Psoas muscle (tissue), 8 donors: ENCODE results near the gene MRRF. TPM values are rescaled to one million over a fixed set of nuclear protein-coding genes. Genes with fewer than 3 reads are reported as not detected.
A peak's percentile ranks its signal among the peaks of the same experiment; 100 is the strongest.

Experiments used
- ATAC-seq, 4 donors: fragments of 200-7000 bp; cut with Tn5 transposase; one replicate each; pipeline ENCODE4 v1.9.1; 2020; ENCODE audit warnings: moderate library complexity in 3 of 4, mild to moderate bottlenecking in 2 of 4
- DNase-seq, 2 donors: peaks; one replicate each; pipeline ENCODE4 v3.0.0-alpha.2; 2020
- H3K27ac ChIP-seq: fragments of 200-600 bp; one replicate; pipeline ENCODE4 v1.8.0; 2022
- H3K27me3 ChIP-seq, 3 donors: fragments of 200-600 bp in 1 of 3; one replicate each; pipeline versions ENCODE4 v1.6.1 to v1.8.0; 2013 to 2022; ENCODE audit warnings: low read length in 2 of 3, mild to moderate bottlenecking in 2 of 3, moderate library complexity in 1 of 3; ENCODE audit not compliant: insufficient read depth in 3 of 3
- H3K36me3 ChIP-seq, 2 donors: fragments of 200-600 bp in 1 of 2; one replicate each; pipeline versions ENCODE4 v1.6.1 to v1.8.0; 2013 to 2022; ENCODE audit warnings: low read depth in 1 of 2, mild to moderate bottlenecking in 1 of 2, moderate library complexity in 1 of 2; ENCODE audit not compliant: insufficient read depth in 1 of 2
- H3K4me1 ChIP-seq: fragments of 200-600 bp; one replicate; pipeline ENCODE4 v1.8.0; 2022
- H3K4me3 ChIP-seq: fragments of 200-600 bp; one replicate; pipeline ENCODE4 v1.8.0; 2022; ENCODE audit warnings: mild to moderate bottlenecking
- H3K9me3 ChIP-seq: fragments of 200-600 bp; one replicate; pipeline ENCODE4 v1.8.0; 2022
- CTCF ChIP-seq: fragments of 200-600 bp; IDR thresholded peaks from one replicate; pipeline ENCODE4 v1.8.0; 2022; ENCODE audit warnings: antibody characterized with exemption
- WGBS, 3 donors: extraction: QIAGEN DNeasy Blood & Tissue Kit; methylation state at CpG; one replicate each; pipeline versions ENCODE4 v1.1.6 to v1.1.7; 2013; 5-methylcytosine and 5-hydroxymethylcytosine counted together
- intact Hi-C, 2 donors: fragments of 100-400 bp; cut with DNase I; formaldehyde crosslinking; loops; one replicate each; pipeline versions ENCODE4 v1.11.0 to v1.14.2; 2022
- polyA plus RNA-seq, 3 donors: library from polyadenylated mRNA; stranded (reverse); fragments of 200-250 nt; gene quantifications; one replicate each; pipeline ENCODE4 v1.2.3, GENCODE V29; 2013
- total RNA-seq, 4 donors: library from RNA; stranded (reverse); fragmentation: NEBNext Ultra II Directional in 2 of 4; extraction: Animal tissue kit (Norgen Biotek cat#: 25700) in 2 of 4; gene quantifications; one replicate each; pipeline versions ENCODE4 v1.2.1 to v1.2.4, GENCODE V29; 2021 to 2023
- donor health status: healthy with polysubstance abuse.
- donor health status: DM: no; HTN: no; CAD: no; lungs with moderate emphysema.
- donor health status: Bipolar disorder and iron deficiency.
- donor health status: healthy.
- donor health status: DM: yes; HTN: yes; CAD: no.
- donor health status: DM: no; HTN: no; CAD: no.
- donor health status: DM: no; HTN: no; CAD: no.
- donor health status: DM: yes; HTN: yes; CAD: no.

Gene MRRF
- total and polyA plus RNA-seq, 7 donors: 23.5 to 61.4 (median 42.8) TPM

GRCh38 chr9:122217640-122218039 is 47.0 kb upstream of the MRRF start:
- H3K4me1 ChIP-seq: peaks cover 20% of the 10 kb centered on the region

GRCh38 chr9:122218071-122218934 is 46.4 kb upstream of the MRRF start:
- Histone ChIP-seq H3K27ac (no peak overlapping the region), H3K36me3 (no peaks in the 10 kb centered on the region), H3K4me3 (peak overlapping the region; percentile 51), H3K9me3 (no peaks in the 10 kb centered on the region), H3K27me3 (peaks cover 0 to 94% (median 32%) of the 10 kb centered on the region in 3 donors), H3K4me1 (peaks cover 20% of the 10 kb centered on the region)
- DNase-seq: no peak
- TF ChIP-seq CTCF: no peak
- peak; percentile 2 to 12 (median 2) for ATAC-seq
- 73 to 78% (median 76%) methylated on average over 11 of the region's 11 CpGs for WGBS, 3 donors
- intact Hi-C loops: loop anchor here in 1 of 2 donors (10.0 kb wide), 1 partner anchor 126 kb away; no protein-coding TSS in a partner anchor

More at GRCh38 chr9:122217640-122218039, 47.0 kb upstream of the MRRF start:
- Histone ChIP-seq H3K27ac (no peak overlapping the region), H3K4me3 (no peak overlapping the region), H3K9me3 (no peaks in the 10 kb centered on the region), H3K36me3 (no peaks in the 10 kb centered on the region), H3K27me3 (peaks cover 0 to 96% (median 35%) of the 10 kb centered on the region in 3 donors)
- 86 to 96% (median 87%) methylated on average over 4 of the region's 4 CpGs for WGBS, 3 donors
- intact Hi-C loops: loop anchor here in 1 of 2 donors (10.0 kb wide), 1 partner anchor 127 kb away; no protein-coding TSS in a partner anchor
- TF ChIP-seq CTCF: no peak
- ATAC-seq: no peak
- no peak for DNase-seq

- peaks cover 14% of the 10 kb centered on the region for H3K4me1 ChIP-seq
- TF ChIP-seq CTCF: no peak
- H3K4me3 ChIP-seq: peak overlapping the region; percentile 51
- WGBS, 3 donors: 7 to 13% (median 9%) methylated on average over 59 of the region's 59 CpGs
- no peaks in the 10 kb centered on the region for H3K36me3 ChIP-seq
- DNase-seq: no peak
- no peaks in the 10 kb centered on the region for H3K9me3 ChIP-seq
- intact Hi-C loops: loop anchor here in 1 of 2 donors (10.0 kb wide), 1 partner anchor 126 kb away; no protein-coding TSS in a partner anchor
- H3K27me3 ChIP-seq: peaks cover 0 to 91% (median 31%) of the 10 kb centered on the region in 3 donors
- peak; percentile 57 to 72 (median 66) for ATAC-seq
- H3K27ac ChIP-seq: no peak overlapping the region
Measured at GRCh38 chr9:122218935-122219855, 45.5 kb upstream of the MRRF start.

GRCh38 chr9:122219856-122220672 is 44.6 kb upstream of the MRRF start:
- H3K27ac ChIP-seq: no peak overlapping the region
- H3K4me1 ChIP-seq: peaks cover 14% of the 10 kb centered on the region
- H3K27me3 ChIP-seq: peaks cover 0 to 91% (median 29%) of the 10 kb centered on the region in 3 donors

More at GRCh38 chr9:122219856-122220672, 44.6 kb upstream of the MRRF start:
- peak; percentile 17 to 65 (median 44) for ATAC-seq
- no peak for TF ChIP-seq CTCF
- WGBS, 3 donors: 15 to 24% (median 20%) methylated on average over 55 to 57 of the region's 57 CpGs
- intact Hi-C loops: loop anchor here (5.0 to 10.0 kb wide), 3 partner anchors 58 to 125 kb away; no protein-coding TSS in a partner anchor
- H3K4me3 ChIP-seq: peak overlapping the region; percentile 51
- no peaks in the 10 kb centered on the region for H3K36me3 ChIP-seq
- H3K9me3 ChIP-seq: no peaks in the 10 kb centered on the region
- no peak for DNase-seq
